HL-60 (cell line): ENCODE data around the gene DPCD.

ENCODE experiments used
- DNase-seq, 2 experiments: peaks; one replicate each; pipeline ENCODE4 v3.0.0-alpha.2; 2010 to 2020; ENCODE audit warnings: low read depth in 1 of 2, low spot score in 1 of 2
- H3K27ac ChIP-seq: fragments of 250-450 bp; sonication (Bioruptor Pico); replicated peaks from 2 replicates; pipeline ENCODE4 v1.5.1; 2020; ENCODE audit warnings: mild to moderate bottlenecking, moderate library complexity
- H3K27me3 ChIP-seq: fragments of 250-450 bp; sonication (Bioruptor Pico); 2 replicates; pipeline ENCODE4 v1.5.1; 2021; ENCODE audit warnings: mild to moderate bottlenecking, moderate library complexity; ENCODE audit not compliant: insufficient read depth, poor library complexity, severe bottlenecking
- H3K4me3 ChIP-seq: replicated peaks from 2 replicates; pipeline ENCODE4 v1.5.1; 2011; ENCODE audit warnings: mild to moderate bottlenecking, control low read depth, low read length; ENCODE audit not compliant: insufficient read depth
- GABPA ChIP-seq: IDR thresholded peaks from 2 replicates; pipeline ENCODE4 v1.6.1; 2012; ENCODE audit warnings: low read depth
- POLR2AphosphoS5 ChIP-seq: IDR thresholded peaks from 2 replicates; pipeline ENCODE4 v1.6.1; 2012; ENCODE audit warnings: low read depth
- SPI1 ChIP-seq: IDR thresholded peaks from 2 replicates; pipeline ENCODE4 v1.6.1; 2012; ENCODE audit warnings: low read depth, mild to moderate bottlenecking, borderline replicate concordance
- TF ChIP-seq, protein P1 (sequence below): IDR thresholded peaks from one replicate; pipeline ENCODE4 v1.5.1; 2011; ENCODE audit warnings: low read length, control low read depth, inconsistent platforms; ENCODE audit not compliant: insufficient read depth
- TF ChIP-seq, protein P2 (sequence below): IDR thresholded peaks from 2 replicates; pipeline ENCODE4 v1.6.1; 2012; ENCODE audit warnings: low read depth; ENCODE audit not compliant: insufficient replicate concordance

Gene DPCD

DNA sequence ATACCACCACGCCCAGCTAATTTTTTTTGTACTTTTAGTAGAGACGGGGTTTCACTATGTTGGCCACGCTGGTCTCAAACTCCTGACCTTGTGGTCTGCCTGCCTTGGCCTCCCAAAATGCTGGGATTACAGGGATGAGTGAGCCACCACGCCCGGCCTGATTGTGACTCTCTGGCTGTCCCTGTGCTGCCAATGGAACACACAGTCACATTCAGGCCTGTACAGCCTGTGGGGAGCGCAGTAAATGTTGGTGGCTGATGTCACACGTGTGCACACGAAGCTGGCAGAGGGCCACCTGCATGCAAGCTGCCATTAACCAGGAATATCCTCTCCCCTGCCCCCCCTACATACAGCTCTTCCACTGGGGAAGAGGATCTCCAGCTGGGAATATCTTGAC is 22.2 kb upstream of the DPCD start:
- no peak overlapping the region for H3K27ac ChIP-seq
- TF ChIP-seq POLR2AphosphoS5: no peak
- TF ChIP-seq, protein P1, sequence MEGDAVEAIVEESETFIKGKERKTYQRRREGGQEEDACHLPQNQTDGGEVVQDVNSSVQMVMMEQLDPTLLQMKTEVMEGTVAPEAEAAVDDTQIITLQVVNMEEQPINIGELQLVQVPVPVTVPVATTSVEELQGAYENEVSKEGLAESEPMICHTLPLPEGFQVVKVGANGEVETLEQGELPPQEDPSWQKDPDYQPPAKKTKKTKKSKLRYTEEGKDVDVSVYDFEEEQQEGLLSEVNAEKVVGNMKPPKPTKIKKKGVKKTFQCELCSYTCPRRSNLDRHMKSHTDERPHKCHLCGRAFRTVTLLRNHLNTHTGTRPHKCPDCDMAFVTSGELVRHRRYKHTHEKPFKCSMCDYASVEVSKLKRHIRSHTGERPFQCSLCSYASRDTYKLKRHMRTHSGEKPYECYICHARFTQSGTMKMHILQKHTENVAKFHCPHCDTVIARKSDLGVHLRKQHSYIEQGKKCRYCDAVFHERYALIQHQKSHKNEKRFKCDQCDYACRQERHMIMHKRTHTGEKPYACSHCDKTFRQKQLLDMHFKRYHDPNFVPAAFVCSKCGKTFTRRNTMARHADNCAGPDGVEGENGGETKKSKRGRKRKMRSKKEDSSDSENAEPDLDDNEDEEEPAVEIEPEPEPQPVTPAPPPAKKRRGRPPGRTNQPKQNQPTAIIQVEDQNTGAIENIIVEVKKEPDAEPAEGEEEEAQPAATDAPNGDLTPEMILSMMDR: no peak
- TF ChIP-seq, protein P2, sequence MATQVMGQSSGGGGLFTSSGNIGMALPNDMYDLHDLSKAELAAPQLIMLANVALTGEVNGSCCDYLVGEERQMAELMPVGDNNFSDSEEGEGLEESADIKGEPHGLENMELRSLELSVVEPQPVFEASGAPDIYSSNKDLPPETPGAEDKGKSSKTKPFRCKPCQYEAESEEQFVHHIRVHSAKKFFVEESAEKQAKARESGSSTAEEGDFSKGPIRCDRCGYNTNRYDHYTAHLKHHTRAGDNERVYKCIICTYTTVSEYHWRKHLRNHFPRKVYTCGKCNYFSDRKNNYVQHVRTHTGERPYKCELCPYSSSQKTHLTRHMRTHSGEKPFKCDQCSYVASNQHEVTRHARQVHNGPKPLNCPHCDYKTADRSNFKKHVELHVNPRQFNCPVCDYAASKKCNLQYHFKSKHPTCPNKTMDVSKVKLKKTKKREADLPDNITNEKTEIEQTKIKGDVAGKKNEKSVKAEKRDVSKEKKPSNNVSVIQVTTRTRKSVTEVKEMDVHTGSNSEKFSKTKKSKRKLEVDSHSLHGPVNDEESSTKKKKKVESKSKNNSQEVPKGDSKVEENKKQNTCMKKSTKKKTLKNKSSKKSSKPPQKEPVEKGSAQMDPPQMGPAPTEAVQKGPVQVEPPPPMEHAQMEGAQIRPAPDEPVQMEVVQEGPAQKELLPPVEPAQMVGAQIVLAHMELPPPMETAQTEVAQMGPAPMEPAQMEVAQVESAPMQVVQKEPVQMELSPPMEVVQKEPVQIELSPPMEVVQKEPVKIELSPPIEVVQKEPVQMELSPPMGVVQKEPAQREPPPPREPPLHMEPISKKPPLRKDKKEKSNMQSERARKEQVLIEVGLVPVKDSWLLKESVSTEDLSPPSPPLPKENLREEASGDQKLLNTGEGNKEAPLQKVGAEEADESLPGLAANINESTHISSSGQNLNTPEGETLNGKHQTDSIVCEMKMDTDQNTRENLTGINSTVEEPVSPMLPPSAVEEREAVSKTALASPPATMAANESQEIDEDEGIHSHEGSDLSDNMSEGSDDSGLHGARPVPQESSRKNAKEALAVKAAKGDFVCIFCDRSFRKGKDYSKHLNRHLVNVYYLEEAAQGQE: no peak
- TF ChIP-seq GABPA: no peak
- no peak for TF ChIP-seq SPI1
- DNase-seq: no peak
- H3K4me3 ChIP-seq: no peak overlapping the region
- H3K27me3 ChIP-seq: peaks cover 33% of the 10 kb centered on the region

DNA sequence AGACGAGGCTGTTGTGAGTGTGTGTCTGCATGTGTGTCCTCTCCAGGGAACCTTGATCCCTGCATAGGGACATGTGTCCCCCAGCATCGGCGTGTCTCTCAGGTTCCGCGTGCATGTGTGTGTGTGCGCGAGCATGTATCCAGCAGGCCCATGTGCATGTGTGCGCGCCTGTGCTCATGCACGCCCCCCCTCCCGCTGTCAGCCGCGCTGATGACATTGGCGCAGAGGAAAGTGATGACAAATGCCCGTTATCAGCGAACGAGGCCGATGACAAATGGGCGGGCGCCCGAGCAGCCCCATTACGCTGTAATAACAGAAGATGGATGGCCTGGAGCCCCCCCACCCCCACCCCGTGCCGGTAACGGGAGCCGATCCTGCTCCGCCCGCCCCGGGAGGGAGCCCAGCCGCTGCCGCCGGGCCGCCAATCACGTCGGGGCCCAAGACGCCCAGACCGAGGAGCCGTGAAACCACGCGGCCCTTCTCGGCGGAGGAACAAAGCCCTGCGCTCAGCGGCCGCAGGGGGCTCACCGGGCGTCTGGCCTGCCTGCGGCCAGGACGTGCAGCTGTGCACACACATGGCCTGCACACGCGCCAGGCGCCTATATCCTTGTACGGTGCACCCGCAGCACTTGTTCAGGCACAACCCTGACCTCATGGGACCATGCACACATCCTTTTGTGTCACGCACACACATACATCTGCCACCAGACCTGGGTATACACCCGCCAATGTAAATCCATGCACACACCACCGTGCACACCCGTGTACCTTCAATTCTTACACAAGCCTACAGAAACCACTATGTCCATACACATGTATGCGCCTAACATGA is 21.6 kb upstream of the DPCD start:
- peaks cover 33% of the 10 kb centered on the region for H3K27me3 ChIP-seq
- H3K27ac ChIP-seq: no peak overlapping the region
- no peak for TF ChIP-seq SPI1
- no peak for TF ChIP-seq POLR2AphosphoS5
- TF ChIP-seq, protein P1: no peak
- TF ChIP-seq, protein P2: no peak
- TF ChIP-seq GABPA: no peak
- no peak overlapping the region for H3K4me3 ChIP-seq
- no peak for DNase-seq

DNA sequence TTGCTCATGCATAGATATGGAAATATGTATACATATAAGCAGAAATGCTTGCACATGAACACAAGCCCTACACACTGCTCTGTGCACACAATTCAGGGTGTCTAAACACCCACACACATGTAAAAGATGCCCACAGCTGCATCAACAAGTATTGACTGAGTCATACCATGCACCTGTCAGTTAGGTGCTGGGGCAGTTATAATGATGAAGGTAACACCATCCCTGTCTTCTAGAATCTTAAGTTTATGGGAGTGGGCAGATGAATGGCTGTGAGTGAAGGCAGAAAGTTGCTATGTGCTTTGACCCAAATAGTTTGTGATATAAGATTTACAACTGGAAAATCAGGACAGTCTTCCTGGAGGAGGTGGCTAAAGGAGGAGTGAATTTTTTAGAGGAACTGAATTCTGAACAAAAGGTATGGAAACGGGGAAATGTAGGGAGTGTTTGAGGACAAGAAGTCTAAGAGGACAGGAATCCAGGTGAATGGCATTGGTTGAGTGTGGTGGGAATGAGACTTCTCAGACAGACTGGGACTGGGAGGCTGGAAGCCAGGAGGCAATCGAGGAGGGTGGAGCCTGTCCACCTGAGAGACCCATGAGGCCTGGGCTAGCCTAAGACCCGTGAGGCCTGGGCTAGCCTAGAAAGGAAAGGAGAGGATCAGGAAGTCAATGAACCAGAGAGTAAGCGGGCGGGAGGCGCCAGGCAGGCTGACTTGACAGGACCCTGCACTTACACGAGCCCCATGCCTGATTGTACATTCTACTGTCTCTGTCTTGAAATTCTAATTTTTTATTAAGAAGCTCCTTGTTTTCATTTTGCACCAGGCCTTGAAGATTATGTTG is 20.7 kb upstream of the DPCD start:
- peaks cover 33% of the 10 kb centered on the region for H3K27me3 ChIP-seq

More for the DNA sequence above, 20.7 kb upstream of the DPCD start:
- Histone ChIP-seq H3K27ac (no peak overlapping the region), H3K4me3 (no peak overlapping the region)
- TF ChIP-seq POLR2AphosphoS5 (no peak), SPI1 (no peak), GABPA (no peak)
- TF ChIP-seq, protein P1: no peak
- TF ChIP-seq, protein P2: no peak
- DNase-seq: no peak
